ENCODE measurements around the gene PRCD.
"Not testable (repeated sequence)": the region's sequence is repeated elsewhere in the genome, so short reads cannot be mapped to it uniquely, and the experiment has no call there.

PRCD gene

GRCh38 chr17:76527430-76528111, 12.3 kb upstream of the PRCD start:
- no peak for DNase-seq (ENCODE audit: low read depth in 2 of 2)

- DNase-seq (ENCODE audit: low read depth in 2 of 2) = no peak
Measured at GRCh38 chr17:76528156-76528527, 11.7 kb upstream of the PRCD start.

GRCh38 chr17:76528528-76529223, 11.2 kb upstream of the PRCD start:
- no peak for DNase-seq (ENCODE audit: low read depth in 2 of 2)

GRCh38 chr17:76529224-76530094, 10.4 kb upstream of the PRCD start:
- no peak for DNase-seq (ENCODE audit: low read depth in 2 of 2)

GRCh38 chr17:76530095-76530723, 9.6 kb upstream of the PRCD start:
- no peak for DNase-seq (ENCODE audit: low read depth in 2 of 2)

GRCh38 chr17:76530811-76531485, 8.9 kb upstream of the PRCD start:
- no peak for DNase-seq (ENCODE audit: low read depth in 2 of 2)

GRCh38 chr17:76531486-76532038, 8.3 kb upstream of the PRCD start:
- DNase-seq (ENCODE audit: low read depth in 2 of 2) = no peak

GRCh38 chr17:76532072-76532651, 7.7 kb upstream of the PRCD start:
- no peak for DNase-seq (ENCODE audit: low read depth in 2 of 2)

GRCh38 chr17:76533640-76534359, 6.0 kb upstream of the PRCD start:
- not testable (repeated sequence) for DNase-seq (ENCODE audit: low read depth in 2 of 2)

- DNase-seq (ENCODE audit: low read depth in 2 of 2) = no peak
Measured at GRCh38 chr17:76534831-76535732, 4.8 kb upstream of the PRCD start.

GRCh38 chr17:76535788-76536510, 3.9 kb upstream of the PRCD start:
- DNase-seq (ENCODE audit: low read depth in 2 of 2) = no peak

GRCh38 chr17:76536511-76537287, 3.1 kb upstream of the PRCD start:
- DNase-seq (ENCODE audit: low read depth in 2 of 2) = no peak

- no peak for DNase-seq (ENCODE audit: low read depth in 2 of 2)
Measured at GRCh38 chr17:76537288-76537577, 2.6 kb upstream of the PRCD start.

GRCh38 chr17:76537578-76538280, 2.1 kb upstream of the PRCD start, which contains the start of gene CYGB:
CYGB (minus strand) TSS chr17:76537709; CDS start chr17:76537542, 167 bp downstream.
- no peak for DNase-seq (ENCODE audit: low read depth in 2 of 2)

- no peak for DNase-seq (ENCODE audit: low read depth in 2 of 2)
Measured at GRCh38 chr17:76538281-76538931, 1.4 kb upstream of the PRCD start.

- DNase-seq (ENCODE audit: low read depth in 2 of 2) = no peak
Measured at GRCh38 chr17:76538941-76539570, 788 bp upstream of the PRCD start.
